ENCODE data around the gene CPA4.

Gene CPA4

DNA sequence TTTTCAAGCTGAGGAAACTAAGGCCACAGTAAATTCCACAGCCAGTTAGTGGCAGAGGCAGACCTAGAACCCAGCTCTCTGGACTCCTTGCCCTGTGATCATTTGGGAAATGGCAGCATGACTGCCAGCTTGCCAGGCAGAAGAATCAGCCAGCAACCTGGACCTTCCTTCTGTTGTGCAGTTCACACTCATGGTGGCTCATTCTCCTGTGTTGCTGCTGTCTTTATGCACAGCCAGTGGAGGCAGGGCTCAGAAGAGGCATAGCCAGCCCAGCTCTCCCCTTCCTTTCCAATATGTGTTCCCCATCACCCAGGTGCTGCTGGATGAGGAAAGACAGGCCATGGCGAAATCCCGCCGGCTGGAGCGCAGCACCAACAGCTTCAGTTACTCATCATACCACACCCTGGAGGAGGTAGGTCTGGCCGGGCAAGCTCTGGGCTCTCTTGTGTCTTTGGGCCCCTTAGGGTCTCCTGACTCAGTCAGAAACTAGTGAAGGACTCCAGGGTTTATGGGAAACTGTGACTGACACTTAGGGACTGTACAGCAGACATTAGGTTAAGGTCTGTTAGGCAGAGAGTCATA, 66.4 kb downstream of the CPA4 start:
- no peak overlapping the region for H3K4me3 ChIP-seq (ENCODE audit: low read depth, low read length)
- TF ChIP-seq, protein P1, sequence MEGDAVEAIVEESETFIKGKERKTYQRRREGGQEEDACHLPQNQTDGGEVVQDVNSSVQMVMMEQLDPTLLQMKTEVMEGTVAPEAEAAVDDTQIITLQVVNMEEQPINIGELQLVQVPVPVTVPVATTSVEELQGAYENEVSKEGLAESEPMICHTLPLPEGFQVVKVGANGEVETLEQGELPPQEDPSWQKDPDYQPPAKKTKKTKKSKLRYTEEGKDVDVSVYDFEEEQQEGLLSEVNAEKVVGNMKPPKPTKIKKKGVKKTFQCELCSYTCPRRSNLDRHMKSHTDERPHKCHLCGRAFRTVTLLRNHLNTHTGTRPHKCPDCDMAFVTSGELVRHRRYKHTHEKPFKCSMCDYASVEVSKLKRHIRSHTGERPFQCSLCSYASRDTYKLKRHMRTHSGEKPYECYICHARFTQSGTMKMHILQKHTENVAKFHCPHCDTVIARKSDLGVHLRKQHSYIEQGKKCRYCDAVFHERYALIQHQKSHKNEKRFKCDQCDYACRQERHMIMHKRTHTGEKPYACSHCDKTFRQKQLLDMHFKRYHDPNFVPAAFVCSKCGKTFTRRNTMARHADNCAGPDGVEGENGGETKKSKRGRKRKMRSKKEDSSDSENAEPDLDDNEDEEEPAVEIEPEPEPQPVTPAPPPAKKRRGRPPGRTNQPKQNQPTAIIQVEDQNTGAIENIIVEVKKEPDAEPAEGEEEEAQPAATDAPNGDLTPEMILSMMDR (IDR thresholded peaks at IDR 0.05; ENCODE audit: borderline replicate concordance, insufficient read depth, low read depth, low read length), result no peak

DNA sequence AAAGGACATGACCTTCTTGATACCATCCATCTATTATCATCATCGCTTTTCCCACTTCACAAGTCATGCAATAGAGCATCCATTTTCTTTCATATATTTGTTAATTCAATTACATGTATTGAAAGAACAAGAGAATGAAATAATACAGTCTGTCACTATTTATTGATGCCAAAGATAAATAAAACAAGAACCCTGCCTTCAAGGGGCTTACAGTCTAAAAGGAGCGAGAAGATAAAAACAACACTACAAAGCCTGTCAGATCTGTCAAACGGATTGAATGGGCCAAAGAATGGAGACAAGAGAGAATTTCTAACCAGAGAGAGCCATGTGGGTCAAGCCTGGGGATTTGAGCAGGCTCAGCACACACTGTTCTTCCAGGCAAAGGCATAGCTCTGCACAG, 67.6 kb downstream of the CPA4 start:
- TF ChIP-seq, protein P1 (IDR thresholded peaks at IDR 0.05; ENCODE audit: borderline replicate concordance, insufficient read depth, low read depth, low read length), result no peak

DNA sequence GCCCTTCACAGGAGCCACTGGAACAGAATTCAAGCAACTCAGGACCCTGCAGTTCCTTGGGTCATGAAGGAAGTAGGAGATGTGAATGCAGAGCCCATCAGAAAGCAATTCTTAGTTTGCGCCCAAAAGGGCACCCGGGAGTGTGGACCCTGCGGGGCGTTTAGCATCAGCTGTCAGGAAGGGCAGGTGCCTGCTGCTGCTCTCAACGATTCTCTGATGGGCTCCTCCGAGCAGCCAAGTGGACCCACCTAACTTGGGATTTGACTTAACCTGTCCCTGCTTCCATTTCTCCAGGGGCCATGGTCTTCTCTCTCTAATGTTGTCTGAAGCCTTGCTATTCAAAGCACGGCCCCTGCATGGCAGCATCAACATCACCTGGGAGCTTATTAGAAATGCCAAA, 68.7 kb downstream of the CPA4 start:
- TF ChIP-seq, protein P1 (IDR thresholded peaks at IDR 0.05; ENCODE audit: borderline replicate concordance, insufficient read depth, low read depth, low read length), result no peak
- H3K4me3 ChIP-seq (ENCODE audit: low read depth, low read length), result no peak overlapping the region

More for the DNA sequence above, 67.6 kb downstream of the CPA4 start:
- no peak overlapping the region for H3K4me3 ChIP-seq (ENCODE audit: low read depth, low read length)

DNA sequence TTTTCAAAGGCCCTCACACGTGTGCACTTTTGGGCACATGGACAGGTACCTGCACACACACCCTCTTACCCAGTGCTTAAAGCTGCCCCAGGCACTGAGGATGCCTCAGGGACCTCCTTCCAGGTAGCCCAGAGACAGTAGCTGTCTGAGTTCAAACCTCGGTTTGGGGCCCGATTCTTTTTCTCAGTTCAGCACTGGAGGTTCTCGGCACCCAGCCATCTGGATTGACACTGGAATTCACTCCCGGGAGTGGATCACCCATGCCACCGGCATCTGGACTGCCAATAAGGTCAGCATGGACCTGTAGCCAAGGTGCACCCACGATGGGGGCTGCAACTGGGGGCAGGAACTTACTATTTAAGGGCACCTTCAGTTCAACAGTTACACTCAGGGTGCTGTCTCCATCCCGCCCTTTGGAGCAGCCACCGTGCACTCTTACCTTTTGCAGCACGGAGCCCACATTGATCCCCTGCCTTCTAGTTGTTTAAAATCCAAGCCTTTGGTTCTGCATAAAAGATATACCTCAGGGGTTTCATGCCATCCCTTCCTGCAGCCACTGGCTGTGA, 69.4 kb downstream of the CPA4 start:
- H3K4me3 ChIP-seq (ENCODE audit: low read depth, low read length), result no peak overlapping the region
- TF ChIP-seq, protein P1 (IDR thresholded peaks at IDR 0.05; ENCODE audit: borderline replicate concordance, insufficient read depth, low read depth, low read length), result no peak

DNA sequence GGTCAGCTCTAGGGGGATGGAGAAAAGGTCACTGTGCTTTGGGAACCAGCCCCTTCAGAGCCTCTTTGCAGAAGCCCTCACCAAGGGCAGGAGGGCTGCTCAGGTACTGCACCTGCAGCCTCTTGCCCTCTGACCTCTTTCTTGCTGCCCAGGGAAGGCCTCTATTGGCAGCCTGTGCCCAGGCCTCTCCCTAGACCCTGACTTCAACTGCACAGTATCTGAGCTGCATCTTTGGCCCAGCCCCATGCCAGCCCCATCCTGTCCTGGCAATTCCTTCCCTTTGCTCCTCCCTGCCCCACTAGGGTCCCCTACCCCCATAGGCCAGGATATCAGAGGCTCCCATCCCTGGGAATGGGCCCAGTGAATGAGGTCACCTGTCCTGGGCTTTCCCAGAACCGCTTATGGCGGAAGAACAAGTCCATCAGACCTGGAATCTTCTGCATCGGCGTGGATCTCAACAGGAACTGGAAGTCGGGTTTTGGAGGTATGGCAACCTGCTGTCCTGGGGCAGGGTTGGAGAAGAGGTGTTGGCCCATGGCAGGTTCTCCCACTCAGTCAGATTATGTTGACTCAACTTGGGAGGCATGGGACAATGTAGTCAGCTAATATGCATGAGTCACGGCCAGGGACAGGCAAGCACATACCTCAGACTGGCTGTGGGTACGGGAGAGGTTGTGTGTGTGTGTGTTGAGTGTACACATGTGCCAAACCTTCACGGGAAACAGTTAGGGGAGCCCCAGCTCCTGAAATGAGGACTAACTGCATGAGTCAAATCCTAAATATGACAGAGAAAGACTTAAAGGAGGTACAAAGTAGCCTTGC, 70.3 kb downstream of the CPA4 start:
- TF ChIP-seq, protein P1 (IDR thresholded peaks at IDR 0.05; ENCODE audit: borderline replicate concordance, insufficient read depth, low read depth, low read length), result no peak
- H3K4me3 ChIP-seq (ENCODE audit: low read depth, low read length), result no peak overlapping the region

DNA sequence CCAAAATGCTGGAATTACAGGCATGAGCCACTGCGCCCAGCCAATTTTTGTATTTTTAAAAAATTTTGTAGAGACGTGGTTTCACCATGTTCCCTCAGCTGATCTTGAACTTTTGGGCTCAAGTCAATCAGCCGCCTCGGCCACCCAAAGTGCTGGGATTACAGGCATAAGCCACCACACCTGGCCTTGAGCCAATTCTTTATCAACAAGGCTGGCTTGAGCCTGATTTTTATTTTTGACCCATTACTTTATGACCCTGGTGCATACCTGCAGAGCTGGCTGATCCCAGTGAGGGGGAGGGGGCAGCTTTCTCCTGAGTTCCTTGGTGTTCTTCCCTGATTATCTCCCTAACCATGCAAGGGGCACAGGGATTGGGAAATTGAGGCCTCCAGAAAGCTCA, 71.5 kb downstream of the CPA4 start:
- H3K4me3 ChIP-seq (ENCODE audit: low read depth, low read length), result no peak overlapping the region
- TF ChIP-seq, protein P1 (IDR thresholded peaks at IDR 0.05; ENCODE audit: borderline replicate concordance, insufficient read depth, low read depth, low read length), result no peak

All from GM12875 (cell line).